D721Med (cell line): ENCODE data around the gene CD3E.

Experiments used
- DNase-seq: peaks from one replicate; pipeline ENCODE4 v3.0.0; 2011; ENCODE audit warnings: low spot score; ENCODE audit not compliant: insufficient read length
- FAIRE-seq: peaks from 2 replicates; lab custom pipeline; 2011; peaks lifted over from hg19 to GRCh38; lab: Jason Lieb, UNC
- CTCF ChIP-seq: IDR thresholded peaks from 2 replicates; pipeline ENCODE4 v1.5.1; 2012; ENCODE audit warnings: mild to moderate bottlenecking, control low read depth; ENCODE audit not compliant: insufficient read depth; ENCODE audit errors: missing control alignments

Gene CD3E

GRCh38 chr11:118277312-118277711 is 27.2 kb upstream of the CD3E start:
- DNase-seq = no peak
- FAIRE-seq = no peak
- TF ChIP-seq CTCF = no peak

GRCh38 chr11:118281284-118281683 is 23.2 kb upstream of the CD3E start:
- DNase-seq = no peak
- no peak for TF ChIP-seq CTCF
- no peak for FAIRE-seq

DNA sequence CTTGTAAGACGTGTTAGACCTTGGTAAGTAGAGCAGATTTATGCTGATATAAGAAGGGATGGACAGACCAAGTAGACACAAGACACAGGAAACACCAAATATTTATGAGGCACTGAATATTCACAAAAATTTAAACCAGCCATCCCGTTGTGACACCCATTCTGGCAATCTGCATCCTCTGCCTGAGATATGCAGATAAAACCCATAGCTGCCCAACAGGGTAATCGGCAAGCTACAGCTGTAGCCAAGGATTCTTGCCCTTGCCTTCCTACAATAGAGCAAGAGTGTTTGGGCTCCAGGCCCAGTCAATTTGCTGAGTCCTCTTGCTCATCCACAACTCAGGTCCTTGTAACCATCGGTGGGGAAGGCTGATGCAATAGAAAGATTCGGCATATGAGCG is 21.9 kb upstream of the CD3E start:
- TF ChIP-seq CTCF = no peak
- no peak for DNase-seq
- no peak for FAIRE-seq

GRCh38 chr11:118283037-118283636 is 21.4 kb upstream of the CD3E start:
- no peak for FAIRE-seq
- no peak for DNase-seq
- no peak for TF ChIP-seq CTCF

DNA sequence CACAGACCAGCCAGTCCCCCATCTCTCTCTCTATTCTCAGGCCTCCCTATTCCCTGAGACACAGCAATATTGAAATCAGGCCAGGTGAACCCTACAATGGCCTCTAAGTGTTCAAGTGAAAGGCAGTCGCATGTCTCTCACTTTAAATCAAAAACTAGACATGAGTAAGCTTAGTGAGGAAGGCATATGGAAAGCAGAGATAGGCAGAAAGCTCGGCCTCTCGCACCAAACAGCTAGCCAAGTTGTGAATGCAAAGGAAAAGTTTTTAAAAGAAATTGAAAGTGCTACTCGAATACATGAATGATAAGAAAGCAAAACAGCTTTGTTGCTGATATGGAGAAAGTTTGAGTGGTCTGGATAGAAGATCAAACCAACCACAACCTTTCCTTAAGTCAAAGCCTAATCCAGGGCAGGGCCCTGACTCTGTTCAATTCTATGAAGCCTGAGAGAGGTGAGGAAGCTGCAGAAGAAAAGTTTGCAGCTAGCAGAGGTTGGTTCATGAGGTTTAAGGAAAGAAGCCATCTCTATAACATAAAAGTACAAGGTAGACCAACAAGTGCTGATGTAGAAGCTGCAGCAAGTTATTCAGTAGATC is 20.7 kb upstream of the CD3E start:
- FAIRE-seq = no peak

DNA sequence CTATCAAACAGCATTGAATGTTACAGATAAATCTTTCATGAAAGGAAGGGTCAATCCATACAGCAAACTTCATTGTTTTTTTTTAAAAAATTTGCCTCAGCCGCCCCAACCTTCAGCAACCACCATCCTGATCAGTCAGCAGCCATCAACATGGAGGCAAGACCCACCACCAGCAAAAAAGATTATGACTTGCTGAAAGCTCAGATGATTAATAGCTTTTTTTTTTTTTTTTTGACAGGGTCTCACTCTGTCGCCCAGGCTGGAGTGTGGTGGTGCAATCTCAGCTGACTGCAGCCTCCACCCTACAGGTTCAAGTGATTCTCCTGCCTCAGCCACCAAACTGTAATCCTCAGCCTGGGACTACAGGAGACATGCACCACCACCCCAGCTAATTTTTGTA is 18.0 kb upstream of the CD3E start:
- DNase-seq (no peak), FAIRE-seq (no peak)
- TF ChIP-seq CTCF = no peak

More for the DNA sequence above, 20.7 kb upstream of the CD3E start:
- TF ChIP-seq CTCF = no peak
- DNase-seq = no peak

GRCh38 chr11:118287006-118287405 is 17.5 kb upstream of the CD3E start:
- DNase-seq = no peak

More at GRCh38 chr11:118287006-118287405, 17.5 kb upstream of the CD3E start:
- TF ChIP-seq CTCF = no peak
- no peak for FAIRE-seq
